Neural cell (in vitro differentiated cells): ENCODE measurements around the gene SYT1. TPM values are rescaled to one million over a fixed set of nuclear protein-coding genes. Genes with fewer than 3 reads are reported as not detected.

ENCODE experiments used
- H2AFZ ChIP-seq: fragments of 200-600, 300-800 bp; sonication (generic), shearing (Covaris generic); 2 replicates; pipeline ENCODE4 v1.6.0; 2014; ENCODE audit warnings: low read depth, mild to moderate bottlenecking, antibody characterized with exemption, low read length, moderate library complexity
- H3F3A ChIP-seq: fragments of 200-600 bp; shearing (Covaris generic); 2 replicates; pipeline ENCODE4 v1.6.1; 2016; ENCODE audit warnings: mild to moderate bottlenecking, moderate library complexity, mixed read lengths, antibody characterized with exemption, low read length; ENCODE audit not compliant: insufficient read depth, poor library complexity, severe bottlenecking
- H3K27ac ChIP-seq: fragments of 200-600, 300-800 bp; sonication (generic), shearing (Covaris generic); 2 replicates; pipeline ENCODE4 v1.5.1; 2014; ENCODE audit warnings: mild to moderate bottlenecking, low read length, moderate library complexity
- H3K27me3 ChIP-seq: fragments of 300-800, 200-600 bp; sonication (generic), shearing (Covaris generic); 2 replicates; pipeline ENCODE4 v1.6.0; 2014; ENCODE audit warnings: mild to moderate bottlenecking, low read depth, low read length, moderate library complexity; ENCODE audit not compliant: insufficient read depth
- H3K36me3 ChIP-seq: fragments of 300-800, 200-600 bp; sonication (generic), shearing (Covaris generic); 2 replicates; pipeline ENCODE4 v1.5.1; 2014; ENCODE audit warnings: mild to moderate bottlenecking, antibody characterized with exemption, low read length, moderate library complexity; ENCODE audit not compliant: insufficient read depth
- H3K4me2 ChIP-seq: fragments of 300-800, 200-600 bp; sonication (generic), shearing (Covaris generic); 2 replicates; pipeline ENCODE4 v1.6.0; 2014; ENCODE audit warnings: mild to moderate bottlenecking, low read length
- H3K4me3 ChIP-seq: fragments of 300-800, 200-600 bp; sonication (generic), shearing (Covaris generic); 2 replicates; pipeline ENCODE4 v1.5.1; 2014; ENCODE audit warnings: mild to moderate bottlenecking, low read length, moderate library complexity
- H3K79me2 ChIP-seq: fragments of 200-600 bp; shearing (Covaris generic); replicated peaks from 2 replicates; pipeline ENCODE4 v1.6.0; 2014; ENCODE audit warnings: mild to moderate bottlenecking, low read length, moderate library complexity; ENCODE audit not compliant: insufficient read depth
- H3K9ac ChIP-seq: fragments of 300-800, 200-600 bp; sonication (generic), shearing (Covaris generic); 2 replicates; pipeline ENCODE4 v1.6.1; 2016; ENCODE audit warnings: mild to moderate bottlenecking, low read length, mixed read lengths
- H3K9me2 ChIP-seq: fragments of 200-600 bp; shearing (Covaris generic); 2 replicates; pipeline ENCODE4 v1.6.1; 2016; ENCODE audit warnings: mild to moderate bottlenecking, low read length, mixed read lengths; ENCODE audit not compliant: insufficient read depth
- H3K9me3 ChIP-seq: fragments of 200-600, 300-800 bp; sonication (generic), shearing (Covaris generic); 2 replicates; pipeline ENCODE4 v1.6.1; 2016; ENCODE audit warnings: mild to moderate bottlenecking, mixed run types, low read length, moderate library complexity, mixed read lengths
- H4K20me1 ChIP-seq: fragments of 200-600 bp; shearing (Covaris generic); 2 replicates; pipeline ENCODE4 v1.6.1; 2016; ENCODE audit warnings: mild to moderate bottlenecking, mixed run types; ENCODE audit not compliant: insufficient read depth
- EP300 ChIP-seq: fragments of 450-650 bp; conservative IDR thresholded peaks from 2 replicates; pipeline ENCODE4 v1.6.1; 2014; ENCODE audit warnings: antibody characterized with exemption, mild to moderate bottlenecking, moderate library complexity; ENCODE audit not compliant: poor library complexity, severe bottlenecking
- EZH2 ChIP-seq: fragments of 200-600, 300-800 bp; shearing (Covaris generic), sonication (generic); IDR thresholded peaks from 2 replicates; pipeline ENCODE4 v1.6.1; 2014; ENCODE audit warnings: antibody characterized with exemption, low read length, borderline replicate concordance, mild to moderate bottlenecking; ENCODE audit not compliant: insufficient read depth, poor library complexity, severe bottlenecking
- MXI1 ChIP-seq: fragments of 450-650 bp; conservative IDR thresholded peaks from 2 replicates; pipeline ENCODE4 v1.6.1; 2014; ENCODE audit warnings: antibody characterized with exemption, mild to moderate bottlenecking; ENCODE audit not compliant: poor library complexity, severe bottlenecking
- POLR2AphosphoS5 ChIP-seq: IDR thresholded peaks from 2 replicates; pipeline ENCODE4 v1.6.1; 2012
- RAD21 ChIP-seq: fragments of 450-650 bp; conservative IDR thresholded peaks from 2 replicates; pipeline ENCODE4 v1.6.1; 2014; ENCODE audit warnings: antibody characterized with exemption, mild to moderate bottlenecking, moderate library complexity
- SMC3 ChIP-seq: fragments of 450-650 bp; conservative IDR thresholded peaks from 2 replicates; pipeline ENCODE4 v1.6.1; 2014; ENCODE audit warnings: antibody characterized with exemption, mild to moderate bottlenecking, moderate library complexity; ENCODE audit not compliant: poor library complexity
- TAF1 ChIP-seq: IDR thresholded peaks from 2 replicates; pipeline ENCODE4 v1.6.1; 2012; ENCODE audit warnings: low read depth
- polyA plus RNA-seq: library from polyadenylated mRNA; depleted of rRNA; stranded (reverse); fragments of >200 nt; gene quantifications from 2 replicates; pipeline ENCODE4 v1.2.3, GENCODE V29; 2014
- TF ChIP-seq, protein P1 (sequence below): IDR thresholded peaks from 2 replicates; pipeline ENCODE4 v1.6.1; 2012; ENCODE audit warnings: borderline replicate concordance
- TF ChIP-seq, protein P2 (sequence below): fragments of 450-650 bp; IDR thresholded peaks from 2 replicates; pipeline ENCODE4 v1.5.1; 2014; ENCODE audit warnings: antibody characterized with exemption, mild to moderate bottlenecking, moderate library complexity; ENCODE audit not compliant: poor library complexity, severe bottlenecking

The SYT1 gene
- polyA plus RNA-seq, 1 donor from 2014 or later: 103 TPM

DNA sequence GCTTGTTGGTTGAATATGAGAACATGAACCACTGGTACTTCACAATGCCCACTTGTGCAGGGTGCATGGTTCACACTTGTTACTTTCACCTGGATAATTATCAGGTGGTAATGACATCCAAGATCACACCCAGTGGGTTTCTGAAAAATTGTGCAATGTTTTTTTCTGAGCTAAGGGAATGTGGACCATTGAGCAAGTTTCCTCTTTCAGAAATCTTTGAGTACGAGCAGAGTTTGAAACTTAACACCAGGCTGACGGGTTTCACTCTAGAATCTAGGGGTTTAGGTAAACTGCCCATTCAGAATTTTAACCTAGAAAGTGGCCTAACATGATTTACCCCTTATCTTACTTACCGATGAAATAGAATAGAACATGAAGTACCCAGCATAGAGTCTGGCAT lies 436.6 kb downstream of the SYT1 start:
- Histone ChIP-seq H3K27me3 (no peaks in the 10 kb centered on the region), H3K4me2 (no peak overlapping the region)

DNA sequence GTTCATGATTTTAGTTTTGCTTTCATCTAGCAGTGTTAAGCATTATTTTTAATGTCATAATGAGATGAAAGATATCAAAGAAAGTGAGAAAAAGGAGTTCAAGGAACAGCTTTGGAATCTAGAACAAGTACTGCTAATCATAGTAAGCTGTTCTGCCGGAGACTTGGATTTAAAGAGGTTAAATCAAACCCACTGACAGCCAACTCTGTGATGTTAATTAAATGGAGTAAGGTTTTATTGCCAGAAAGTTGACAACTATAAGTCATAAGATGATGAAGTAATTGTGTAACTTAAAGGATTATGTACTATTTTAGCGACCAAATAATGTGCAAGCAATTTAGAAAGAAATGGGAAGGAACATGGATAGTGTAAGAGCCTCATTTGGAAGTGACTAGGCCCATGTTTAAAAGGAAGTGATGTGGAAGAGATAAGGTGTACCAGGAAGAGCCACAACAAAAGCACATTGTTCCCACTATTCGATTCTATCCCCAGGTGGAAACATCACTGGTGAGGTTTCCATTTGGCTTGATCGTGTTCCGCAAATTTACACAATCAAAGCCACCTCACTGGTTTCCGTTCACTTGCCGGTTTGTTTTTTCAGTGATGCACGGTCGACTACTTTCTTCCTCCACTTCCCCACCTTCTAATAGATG lies 437.7 kb downstream of the SYT1 start:
- Histone ChIP-seq H4K20me1 (no peaks in the 10 kb centered on the region), H3K27me3 (no peaks in the 10 kb centered on the region), H3F3A (no peaks in the 10 kb centered on the region), H3K9ac (no peak overlapping the region), H3K9me2 (no peaks in the 10 kb centered on the region), H3K36me3 (no peaks in the 10 kb centered on the region), H3K9me3 (no peaks in the 10 kb centered on the region), H3K4me3 (no peak overlapping the region), H3K79me2 (no peaks in the 10 kb centered on the region), H3K4me2 (no peak overlapping the region), H3K27ac (no peak overlapping the region), H2AFZ (no peak overlapping the region)
- no peak for TF ChIP-seq MXI1
- no peak for TF ChIP-seq EP300
- no peak for TF ChIP-seq EZH2
- no peak for TF ChIP-seq POLR2AphosphoS5
- TF ChIP-seq, protein P1, sequence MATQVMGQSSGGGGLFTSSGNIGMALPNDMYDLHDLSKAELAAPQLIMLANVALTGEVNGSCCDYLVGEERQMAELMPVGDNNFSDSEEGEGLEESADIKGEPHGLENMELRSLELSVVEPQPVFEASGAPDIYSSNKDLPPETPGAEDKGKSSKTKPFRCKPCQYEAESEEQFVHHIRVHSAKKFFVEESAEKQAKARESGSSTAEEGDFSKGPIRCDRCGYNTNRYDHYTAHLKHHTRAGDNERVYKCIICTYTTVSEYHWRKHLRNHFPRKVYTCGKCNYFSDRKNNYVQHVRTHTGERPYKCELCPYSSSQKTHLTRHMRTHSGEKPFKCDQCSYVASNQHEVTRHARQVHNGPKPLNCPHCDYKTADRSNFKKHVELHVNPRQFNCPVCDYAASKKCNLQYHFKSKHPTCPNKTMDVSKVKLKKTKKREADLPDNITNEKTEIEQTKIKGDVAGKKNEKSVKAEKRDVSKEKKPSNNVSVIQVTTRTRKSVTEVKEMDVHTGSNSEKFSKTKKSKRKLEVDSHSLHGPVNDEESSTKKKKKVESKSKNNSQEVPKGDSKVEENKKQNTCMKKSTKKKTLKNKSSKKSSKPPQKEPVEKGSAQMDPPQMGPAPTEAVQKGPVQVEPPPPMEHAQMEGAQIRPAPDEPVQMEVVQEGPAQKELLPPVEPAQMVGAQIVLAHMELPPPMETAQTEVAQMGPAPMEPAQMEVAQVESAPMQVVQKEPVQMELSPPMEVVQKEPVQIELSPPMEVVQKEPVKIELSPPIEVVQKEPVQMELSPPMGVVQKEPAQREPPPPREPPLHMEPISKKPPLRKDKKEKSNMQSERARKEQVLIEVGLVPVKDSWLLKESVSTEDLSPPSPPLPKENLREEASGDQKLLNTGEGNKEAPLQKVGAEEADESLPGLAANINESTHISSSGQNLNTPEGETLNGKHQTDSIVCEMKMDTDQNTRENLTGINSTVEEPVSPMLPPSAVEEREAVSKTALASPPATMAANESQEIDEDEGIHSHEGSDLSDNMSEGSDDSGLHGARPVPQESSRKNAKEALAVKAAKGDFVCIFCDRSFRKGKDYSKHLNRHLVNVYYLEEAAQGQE: no peak
- TF ChIP-seq, protein P2, sequence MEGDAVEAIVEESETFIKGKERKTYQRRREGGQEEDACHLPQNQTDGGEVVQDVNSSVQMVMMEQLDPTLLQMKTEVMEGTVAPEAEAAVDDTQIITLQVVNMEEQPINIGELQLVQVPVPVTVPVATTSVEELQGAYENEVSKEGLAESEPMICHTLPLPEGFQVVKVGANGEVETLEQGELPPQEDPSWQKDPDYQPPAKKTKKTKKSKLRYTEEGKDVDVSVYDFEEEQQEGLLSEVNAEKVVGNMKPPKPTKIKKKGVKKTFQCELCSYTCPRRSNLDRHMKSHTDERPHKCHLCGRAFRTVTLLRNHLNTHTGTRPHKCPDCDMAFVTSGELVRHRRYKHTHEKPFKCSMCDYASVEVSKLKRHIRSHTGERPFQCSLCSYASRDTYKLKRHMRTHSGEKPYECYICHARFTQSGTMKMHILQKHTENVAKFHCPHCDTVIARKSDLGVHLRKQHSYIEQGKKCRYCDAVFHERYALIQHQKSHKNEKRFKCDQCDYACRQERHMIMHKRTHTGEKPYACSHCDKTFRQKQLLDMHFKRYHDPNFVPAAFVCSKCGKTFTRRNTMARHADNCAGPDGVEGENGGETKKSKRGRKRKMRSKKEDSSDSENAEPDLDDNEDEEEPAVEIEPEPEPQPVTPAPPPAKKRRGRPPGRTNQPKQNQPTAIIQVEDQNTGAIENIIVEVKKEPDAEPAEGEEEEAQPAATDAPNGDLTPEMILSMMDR: no peak
- TF ChIP-seq RAD21: no peak
- no peak for TF ChIP-seq SMC3
- no peak for TF ChIP-seq TAF1

More for the DNA sequence above, 436.6 kb downstream of the SYT1 start:
- H3K27ac ChIP-seq: no peak overlapping the region
- no peaks in the 10 kb centered on the region for H3K9me3 ChIP-seq
- H2AFZ ChIP-seq: no peak overlapping the region
- no peaks in the 10 kb centered on the region for H3F3A ChIP-seq
- H4K20me1 ChIP-seq: no peaks in the 10 kb centered on the region
- H3K36me3 ChIP-seq: no peaks in the 10 kb centered on the region
- H3K9me2 ChIP-seq: no peaks in the 10 kb centered on the region
- no peak for TF ChIP-seq MXI1
- TF ChIP-seq, protein P1: no peak
- H3K79me2 ChIP-seq: no peaks in the 10 kb centered on the region
- H3K4me3 ChIP-seq: no peak overlapping the region
- no peak overlapping the region for H3K9ac ChIP-seq
